Thyroid gland (tissue), 4 donors: ENCODE data around the gene TALDO1.

Source experiments
- POLR2A ChIP-seq, 2 donors: fragments of 450-650 bp; IDR thresholded peaks; one replicate each; pipeline ENCODE4 v1.6.1; 2017; ENCODE audit warnings: antibody characterized with exemption in 2 of 2, mild to moderate bottlenecking in 2 of 2, moderate library complexity in 1 of 2
- TF ChIP-seq, protein P1 (sequence below), 6 experiments: fragments of 200-600 bp in 3 of 6; fragments of 450-650 bp in 3 of 6; sonication (generic) in 3 of 6; IDR thresholded peaks; one replicate each; pipeline ENCODE4 v1.5.1; 2016 to 2019; ENCODE audit warnings: antibody characterized with exemption in 6 of 6, mild to moderate bottlenecking in 2 of 6, inconsistent platforms in 1 of 6, moderate library complexity in 1 of 6

DNA sequence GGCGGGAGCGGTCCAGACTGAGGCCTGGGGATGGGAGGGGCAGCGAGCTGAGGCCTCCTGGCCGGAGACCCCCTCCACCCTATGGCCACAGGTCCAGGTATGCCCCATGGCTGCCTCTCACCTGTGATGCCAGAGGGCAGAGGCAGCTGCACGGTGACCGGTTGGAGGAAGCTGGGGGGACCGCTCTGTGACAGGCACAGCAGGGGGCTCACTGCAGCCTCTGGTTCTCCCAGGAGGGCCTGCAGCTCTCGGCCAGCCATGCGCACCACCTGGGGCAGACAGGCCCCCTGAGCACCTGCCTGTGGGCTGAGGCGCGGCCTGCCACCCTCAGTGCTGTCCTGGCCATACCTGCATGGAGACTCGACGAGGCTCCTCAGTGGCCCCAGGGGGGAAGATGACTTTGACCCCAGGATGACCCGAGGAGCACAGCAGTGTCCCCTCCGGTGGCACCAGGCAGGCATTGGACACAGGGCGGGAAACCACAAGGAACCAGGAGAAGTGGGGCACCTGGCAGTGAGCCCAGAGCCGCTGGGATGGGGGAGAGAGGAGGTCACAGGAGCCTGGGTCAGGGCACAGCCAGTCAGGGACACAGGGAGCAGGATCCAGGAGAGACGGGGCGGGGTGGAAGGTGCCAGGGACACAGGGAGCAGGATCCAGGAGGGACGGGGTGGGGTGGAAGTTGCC lies 54.0 kb downstream of the TALDO1 start:
- TF ChIP-seq, protein P1, sequence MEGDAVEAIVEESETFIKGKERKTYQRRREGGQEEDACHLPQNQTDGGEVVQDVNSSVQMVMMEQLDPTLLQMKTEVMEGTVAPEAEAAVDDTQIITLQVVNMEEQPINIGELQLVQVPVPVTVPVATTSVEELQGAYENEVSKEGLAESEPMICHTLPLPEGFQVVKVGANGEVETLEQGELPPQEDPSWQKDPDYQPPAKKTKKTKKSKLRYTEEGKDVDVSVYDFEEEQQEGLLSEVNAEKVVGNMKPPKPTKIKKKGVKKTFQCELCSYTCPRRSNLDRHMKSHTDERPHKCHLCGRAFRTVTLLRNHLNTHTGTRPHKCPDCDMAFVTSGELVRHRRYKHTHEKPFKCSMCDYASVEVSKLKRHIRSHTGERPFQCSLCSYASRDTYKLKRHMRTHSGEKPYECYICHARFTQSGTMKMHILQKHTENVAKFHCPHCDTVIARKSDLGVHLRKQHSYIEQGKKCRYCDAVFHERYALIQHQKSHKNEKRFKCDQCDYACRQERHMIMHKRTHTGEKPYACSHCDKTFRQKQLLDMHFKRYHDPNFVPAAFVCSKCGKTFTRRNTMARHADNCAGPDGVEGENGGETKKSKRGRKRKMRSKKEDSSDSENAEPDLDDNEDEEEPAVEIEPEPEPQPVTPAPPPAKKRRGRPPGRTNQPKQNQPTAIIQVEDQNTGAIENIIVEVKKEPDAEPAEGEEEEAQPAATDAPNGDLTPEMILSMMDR (IDR thresholded peaks at IDR 0.05), result no peak
- no peak for TF ChIP-seq POLR2A (IDR thresholded peaks at IDR 0.05)
